SK-N-SH treated with all-trans-retinoic acid at 6 μM for 48 hours (cell line): ENCODE results near the gene HDGF.
"Not testable (repeated sequence)": the region's sequence is repeated elsewhere in the genome, so short reads cannot be mapped to it uniquely, and the experiment has no call there.

Experiments used
- ATAC-seq: fragments of 200-7000 bp; cut with Tn5 transposase; 3 replicates; pipeline ENCODE4 v1.9.1; 2020; ENCODE audit warnings: mild to moderate bottlenecking, moderate library complexity
- ARNTL ChIP-seq: fragments of 450-650 bp; formaldehyde crosslinking; IDR thresholded peaks from 2 replicates; pipeline ENCODE4 v1.5.0; 2020; ENCODE audit warnings: low read depth, mild to moderate bottlenecking, moderate library complexity, borderline replicate concordance
- BACH2 ChIP-seq: fragments of 250-450 bp; sonication (Bioruptor Pico); IDR thresholded peaks from 2 replicates; pipeline ENCODE4 v1.9.0; 2021; ENCODE audit warnings: mild to moderate bottlenecking, borderline replicate concordance
- CREB5 ChIP-seq: fragments of 250-450 bp; sonication (Bioruptor Pico); IDR thresholded peaks from 2 replicates; pipeline ENCODE4 v1.5.1; 2020; ENCODE audit warnings: low read depth, mild to moderate bottlenecking, moderate library complexity
- CSDC2 ChIP-seq: fragments of 250-450 bp; sonication (Bioruptor Pico); IDR thresholded peaks from 2 replicates; pipeline ENCODE4 v1.5.0; 2020; ENCODE audit warnings: mild to moderate bottlenecking, moderate library complexity
- CSRNP3 ChIP-seq: fragments of 250-450 bp; sonication (Bioruptor Pico); IDR thresholded peaks from 2 replicates; pipeline ENCODE4 v1.5.1; 2021; ENCODE audit warnings: mild to moderate bottlenecking, moderate library complexity
- ESRRG ChIP-seq: fragments of 250-450 bp; sonication (Bioruptor Pico); IDR thresholded peaks from 2 replicates; pipeline ENCODE4 v1.6.1; 2021; ENCODE audit warnings: mild to moderate bottlenecking
- GLIS3 ChIP-seq: fragments of 250-450 bp; sonication (Bioruptor Pico); IDR thresholded peaks from 2 replicates; pipeline ENCODE4 v1.5.0; 2020; ENCODE audit warnings: mild to moderate bottlenecking, moderate library complexity
- ISL1 ChIP-seq: fragments of 250-450 bp; sonication (Bioruptor Pico); IDR thresholded peaks from 2 replicates; pipeline ENCODE4 v2.1.2; 2022; ENCODE audit warnings: mild to moderate bottlenecking, moderate library complexity
- OSR1 ChIP-seq: fragments of 250-450 bp; sonication (Bioruptor Pico); IDR thresholded peaks from 2 replicates; pipeline ENCODE4 v1.8.0; 2022; ENCODE audit warnings: moderate library complexity, mild to moderate bottlenecking, inconsistent platforms
- POU6F1 ChIP-seq: fragments of 250-450 bp; sonication (Bioruptor Pico); IDR thresholded peaks from 2 replicates; pipeline ENCODE4 v1.8.0; 2021; ENCODE audit warnings: low read depth, mild to moderate bottlenecking, moderate library complexity, borderline replicate concordance
- RARB ChIP-seq: fragments of 250-450 bp; sonication (Bioruptor Pico); IDR thresholded peaks from 2 replicates; pipeline ENCODE4 v1.8.0; 2021; ENCODE audit warnings: mild to moderate bottlenecking, moderate library complexity
- SNAI2 ChIP-seq: fragments of 250-450 bp; sonication (Bioruptor Pico); IDR thresholded peaks from 2 replicates; pipeline ENCODE4 v1.5.0; 2020; ENCODE audit warnings: mild to moderate bottlenecking, moderate library complexity
- TCF4 ChIP-seq: fragments of 250-450 bp; sonication (Bioruptor Pico); IDR thresholded peaks from 2 replicates; pipeline ENCODE4 v1.8.0; 2021; ENCODE audit warnings: mild to moderate bottlenecking, moderate library complexity, borderline replicate concordance
- TOX ChIP-seq: fragments of 250-450 bp; sonication (Bioruptor Pico); IDR thresholded peaks from 2 replicates; pipeline ENCODE4 v1.8.0; 2021; ENCODE audit warnings: mild to moderate bottlenecking, moderate library complexity, borderline replicate concordance
- TSHZ2 ChIP-seq: fragments of 250-450 bp; sonication (Bioruptor Pico); IDR thresholded peaks from 2 replicates; pipeline ENCODE4 v1.5.0; 2020; ENCODE audit warnings: mild to moderate bottlenecking, moderate library complexity
- ZFP3 ChIP-seq: fragments of 250-450 bp; sonication (Bioruptor Pico); IDR thresholded peaks from 2 replicates; pipeline ENCODE4 v1.5.0; 2020; ENCODE audit warnings: mild to moderate bottlenecking, moderate library complexity
- ZFP30 ChIP-seq: fragments of 450-650 bp; formaldehyde crosslinking; IDR thresholded peaks from 2 replicates; pipeline ENCODE4 v1.5.0; 2022; ENCODE audit warnings: mild to moderate bottlenecking, moderate library complexity
- ZNF565 ChIP-seq: fragments of 450-650 bp; formaldehyde crosslinking; conservative IDR thresholded peaks from 2 replicates; pipeline ENCODE4 v1.5.0; 2020; ENCODE audit warnings: low read depth, mild to moderate bottlenecking, moderate library complexity
- ZNF70 ChIP-seq: fragments of 450-650 bp; formaldehyde crosslinking; IDR thresholded peaks from 2 replicates; pipeline ENCODE4 v1.5.0; 2020; ENCODE audit warnings: mild to moderate bottlenecking, moderate library complexity
- ZNF8 ChIP-seq: fragments of 450-650 bp; formaldehyde crosslinking; IDR thresholded peaks from 2 replicates; pipeline ENCODE4 v1.5.0; 2020; ENCODE audit warnings: mild to moderate bottlenecking, moderate library complexity

HDGF gene

GRCh38 chr1:156765666-156766065 is 14.2 kb upstream of the HDGF start:
- TF ChIP-seq GLIS3 (CRISPR knock-in tag) = no peak
- TF ChIP-seq ESRRG = no peak
- TF ChIP-seq CSDC2 (CRISPR knock-in tag) = no peak
- TF ChIP-seq ZNF8 (CRISPR knock-in tag) = no peak
- TF ChIP-seq TCF4 = no peak
- TF ChIP-seq ISL1 = no peak
- TF ChIP-seq ZNF70 = no peak
- TF ChIP-seq RARB (CRISPR knock-in tag) = no peak
- TF ChIP-seq SNAI2 (CRISPR knock-in tag) = no peak
- TF ChIP-seq BACH2 (CRISPR knock-in tag) = no peak
- TF ChIP-seq ZFP30 (CRISPR knock-in tag) = no peak
- TF ChIP-seq CSRNP3 (CRISPR knock-in tag) = no peak
- TF ChIP-seq ARNTL = no peak
- no peak for TF ChIP-seq TOX (CRISPR knock-in tag)
- no peak for TF ChIP-seq POU6F1 (CRISPR knock-in tag)
- no peak for ATAC-seq

- ATAC-seq = not testable (repeated sequence)
Observed at GRCh38 chr1:156765136-156765535, 13.7 kb upstream of the HDGF start.

GRCh38 chr1:156760796-156761104 is 9.3 kb upstream of the HDGF start:
- no peak for ATAC-seq
- no peak for TF ChIP-seq POU6F1 (CRISPR knock-in tag)
- TF ChIP-seq ZNF70 = no peak
- no peak for TF ChIP-seq SNAI2 (CRISPR knock-in tag)
- no peak for TF ChIP-seq ISL1
- TF ChIP-seq ARNTL = no peak
- no peak for TF ChIP-seq TSHZ2 (CRISPR knock-in tag)
- no peak for TF ChIP-seq ZNF565 (CRISPR knock-in tag)
- no peak for TF ChIP-seq BACH2 (CRISPR knock-in tag)
- TF ChIP-seq OSR1 = no peak
- TF ChIP-seq ESRRG = no peak
- no peak for TF ChIP-seq ZNF8 (CRISPR knock-in tag)
- TF ChIP-seq RARB (CRISPR knock-in tag) = no peak
- TF ChIP-seq CSDC2 (CRISPR knock-in tag) = no peak
- TF ChIP-seq CSRNP3 (CRISPR knock-in tag) = no peak
- TF ChIP-seq TOX (CRISPR knock-in tag) = no peak
- TF ChIP-seq ZFP3 (CRISPR knock-in tag) = no peak
- no peak for TF ChIP-seq ZFP30 (CRISPR knock-in tag)
- TF ChIP-seq CREB5 = no peak
